Measurements from ENCODE around the gene DHRS2.
"Not testable (repeated sequence)": the region's sequence is repeated elsewhere in the genome, so short reads cannot be mapped to it uniquely, and the experiment has no call there.

DHRS2 gene

GRCh38 chr14:23633160-23633701 is 2.9 kb upstream of the DHRS2 start:
- no peak for DNase-seq (ENCODE audit: low read depth)

GRCh38 chr14:23634698-23635412 is 1.3 kb upstream of the DHRS2 start:
- DNase-seq (ENCODE audit: low read depth): not testable (repeated sequence)

GRCh38 chr14:23637312-23637654 is 1.1 kb downstream of the DHRS2 start:
- not testable (repeated sequence) for DNase-seq (ENCODE audit: low read depth)

- DNase-seq (ENCODE audit: low read depth): not testable (repeated sequence)
Measured at GRCh38 chr14:23637655-23638413, 1.7 kb downstream of the DHRS2 start.

- DNase-seq (ENCODE audit: low read depth): no peak
Measured at GRCh38 chr14:23638414-23639047, 2.4 kb downstream of the DHRS2 start.

- DNase-seq (ENCODE audit: low read depth): no peak
Measured at GRCh38 chr14:23639048-23639890, 3.1 kb downstream of the DHRS2 start.

GRCh38 chr14:23639891-23640523 is 3.8 kb downstream of the DHRS2 start:
- no peak for DNase-seq (ENCODE audit: low read depth)

GRCh38 chr14:23640524-23641141 is 4.5 kb downstream of the DHRS2 start:
- DNase-seq (ENCODE audit: low read depth): no peak

GRCh38 chr14:23641180-23641914 is 5.2 kb downstream of the DHRS2 start:
- no peak for DNase-seq (ENCODE audit: low read depth)

GRCh38 chr14:23641915-23642588 is 5.9 kb downstream of the DHRS2 start:
- DNase-seq (ENCODE audit: low read depth): no peak

- no peak for DNase-seq (ENCODE audit: low read depth)
Measured at GRCh38 chr14:23643533-23644194, 7.5 kb downstream of the DHRS2 start.

GRCh38 chr14:23644195-23644918 is 8.2 kb downstream of the DHRS2 start:
- DNase-seq (ENCODE audit: low read depth): no peak

GRCh38 chr14:23644919-23645336 is 8.8 kb downstream of the DHRS2 start:
- DNase-seq (ENCODE audit: low read depth): no peak

- no peak for DNase-seq (ENCODE audit: low read depth)
Measured at GRCh38 chr14:23645504-23645811, 9.3 kb downstream of the DHRS2 start.

GRCh38 chr14:23645812-23646647 is 9.9 kb downstream of the DHRS2 start:
- DNase-seq (ENCODE audit: low read depth): no peak

GRCh38 chr14:23646648-23647549 is 10.7 kb downstream of the DHRS2 start:
- no peak for DNase-seq (ENCODE audit: low read depth)

- DNase-seq (ENCODE audit: low read depth): no peak
Measured at GRCh38 chr14:23647619-23648018, 11.5 kb downstream of the DHRS2 start.
